ENCODE results near the gene PON2. TPM values are rescaled to one million over a fixed set of nuclear protein-coding genes. Genes with fewer than 3 reads are reported as not detected.
"Not testable (repeated sequence)": the region's sequence is repeated elsewhere in the genome, so short reads cannot be mapped to it uniquely, and the experiment has no call there.

PON2 gene
- total RNA-seq, 2 donors from 2014 or later, result 4.4 to 6.9 TPM

DNA sequence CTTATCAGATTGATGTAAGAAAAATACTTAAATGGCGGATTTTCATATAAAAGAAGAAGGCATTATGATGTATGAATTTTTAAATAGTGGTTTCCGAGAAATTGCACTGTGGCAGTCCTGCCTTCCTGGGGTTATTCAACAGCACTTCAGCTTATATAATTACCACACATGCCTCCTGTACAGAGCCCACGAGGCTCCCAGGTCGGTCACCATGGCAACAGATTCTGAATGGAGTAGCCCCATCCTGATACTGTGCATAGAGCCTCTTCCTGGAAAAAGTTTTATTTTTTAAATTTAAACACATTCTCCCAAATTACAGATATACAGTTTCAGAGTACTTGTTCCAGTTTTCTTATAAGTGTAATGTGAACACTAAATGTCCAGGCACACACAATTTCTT lies 35.0 kb upstream of the PON2 start:
- no peak for DNase-seq
- Mint-ChIP-seq H3K36me3 (ENCODE audit: insufficient read depth in 2 of 2) (no peaks in the 10 kb centered on the region), H3K9me3 (no peaks in the 10 kb centered on the region), H3K27me3 (ENCODE audit: low read depth) (no peaks in the 10 kb centered on the region), H3K4me1 (ENCODE audit: low read depth) (peaks cover 10% of the 10 kb centered on the region), H3K4me3 (no peak overlapping the region), H3K27ac (peak overlapping the region; percentile 79)
- ATAC-seq (replicated peaks in 1 of 2), result no peak

DNA sequence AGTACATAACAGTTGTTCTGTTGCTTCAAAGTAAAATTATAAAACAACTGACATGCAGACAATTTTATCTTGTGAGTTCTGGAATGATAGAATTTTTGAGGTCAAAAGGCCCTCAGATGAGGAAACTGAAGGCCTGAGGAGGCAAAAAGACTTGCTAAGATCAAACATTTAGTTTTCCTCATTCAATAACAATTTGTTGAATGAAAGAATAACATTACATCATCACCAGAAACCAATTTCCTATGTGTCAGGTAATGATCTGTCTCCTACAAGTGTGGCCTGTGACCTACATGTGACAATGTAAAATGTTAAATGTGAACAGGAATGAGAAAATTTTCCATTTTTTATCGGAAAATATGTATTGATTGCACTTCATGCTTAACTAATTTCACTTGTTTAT lies 34.4 kb upstream of the PON2 start:
- DNase-seq (no peak), ATAC-seq (replicated peaks in 1 of 2) (no peak)
- Mint-ChIP-seq H3K4me3 (no peak overlapping the region), H3K4me1 (ENCODE audit: low read depth) (peaks cover 10% of the 10 kb centered on the region), H3K36me3 (ENCODE audit: insufficient read depth in 2 of 2) (no peaks in the 10 kb centered on the region), H3K27me3 (ENCODE audit: low read depth) (no peaks in the 10 kb centered on the region), H3K9me3 (no peaks in the 10 kb centered on the region), H3K27ac (no peak overlapping the region)

GRCh38 chr7:95467912-95468607 lies 33.2 kb upstream of the PON2 start:
- H3K4me3 Mint-ChIP-seq, result no peak overlapping the region
- H3K27me3 Mint-ChIP-seq (ENCODE audit: low read depth), result no peaks in the 10 kb centered on the region
- peaks cover 10% of the 10 kb centered on the region for H3K4me1 Mint-ChIP-seq (ENCODE audit: low read depth)
- ATAC-seq (replicated peaks in 1 of 2) (no peak), DNase-seq (no peak)
- no peaks in the 10 kb centered on the region for H3K9me3 Mint-ChIP-seq
- no peaks in the 10 kb centered on the region for H3K36me3 Mint-ChIP-seq (ENCODE audit: insufficient read depth in 2 of 2)
- no peak overlapping the region for H3K27ac Mint-ChIP-seq

GRCh38 chr7:95460653-95461052 lies 25.8 kb upstream of the PON2 start:
- Mint-ChIP-seq H3K36me3 (ENCODE audit: insufficient read depth in 2 of 2) (peaks cover 4 to 14% of the 10 kb centered on the region in 2 donors), H3K9me3 (peaks cover 9 to 20% of the 10 kb centered on the region in 2 donors), H3K27me3 (ENCODE audit: low read depth) (peaks cover 34% of the 10 kb centered on the region)
- not testable (repeated sequence) for H3K4me3 Mint-ChIP-seq; ATAC-seq (replicated peaks in 1 of 2); DNase-seq; H3K4me1 Mint-ChIP-seq (ENCODE audit: low read depth); H3K27ac Mint-ChIP-seq

DNA sequence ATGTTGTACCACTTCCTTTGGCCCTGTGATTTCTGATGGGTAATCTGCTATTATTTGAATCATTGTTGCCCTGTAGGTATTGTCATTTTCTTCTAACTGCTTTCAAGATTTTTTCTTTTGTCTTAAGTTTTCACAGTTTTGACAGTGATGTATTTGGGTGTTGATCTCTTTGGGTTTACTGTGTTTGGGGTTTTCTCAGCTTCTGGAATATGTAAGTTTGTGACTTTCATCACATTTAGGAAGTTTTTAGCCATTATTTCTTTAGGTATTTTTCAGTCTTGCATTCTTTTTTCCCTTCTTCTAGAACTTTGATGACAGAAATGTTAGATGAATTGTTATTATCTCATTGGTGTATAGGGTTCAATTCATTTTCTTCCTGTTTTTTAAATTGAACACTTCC lies 23.1 kb upstream of the PON2 start:
- no peak overlapping the region for H3K4me3 Mint-ChIP-seq
- no peak for DNase-seq
- peaks cover 4 to 14% of the 10 kb centered on the region in 2 donors for H3K36me3 Mint-ChIP-seq (ENCODE audit: insufficient read depth in 2 of 2)
- H3K27ac Mint-ChIP-seq, result no peak overlapping the region
- peaks cover 9 to 20% of the 10 kb centered on the region in 2 donors for H3K9me3 Mint-ChIP-seq
- no peaks in the 10 kb centered on the region for H3K4me1 Mint-ChIP-seq (ENCODE audit: low read depth)
- H3K27me3 Mint-ChIP-seq (ENCODE audit: low read depth), result peaks cover 34% of the 10 kb centered on the region
- ATAC-seq (replicated peaks in 1 of 2), result no peak

DNA sequence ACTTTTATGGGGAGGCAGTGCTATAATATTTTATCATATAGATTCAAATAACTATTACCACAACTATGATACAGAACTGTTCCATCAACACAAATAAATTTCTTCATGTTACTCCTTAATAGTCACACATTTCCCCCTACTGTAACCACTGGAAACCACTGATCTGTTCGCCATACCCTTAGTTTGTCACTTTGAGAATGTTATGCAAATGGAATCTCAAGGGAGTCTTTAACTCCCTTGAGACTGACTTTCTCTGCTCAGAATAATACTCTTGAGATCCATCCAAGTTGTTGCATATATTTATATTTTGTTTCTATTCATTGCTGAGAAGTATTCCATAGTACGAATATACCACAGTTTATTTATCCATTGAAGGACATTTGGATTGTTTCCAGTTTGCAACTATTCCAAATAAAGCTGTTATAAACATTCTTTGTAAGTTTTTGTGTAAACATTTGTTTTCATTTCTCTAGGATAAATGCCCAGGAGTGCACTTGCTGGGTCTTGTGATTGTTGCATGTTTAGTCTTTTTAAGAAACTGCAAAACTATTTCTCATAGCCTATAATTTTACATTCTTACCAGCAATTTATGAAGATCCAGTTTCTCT lies 19.7 kb upstream of the PON2 start:
- H3K36me3 Mint-ChIP-seq (ENCODE audit: insufficient read depth in 2 of 2), result no peaks in the 10 kb centered on the region
- DNase-seq (no peak), ATAC-seq (replicated peaks in 1 of 2) (no peak)
- peaks cover 19% of the 10 kb centered on the region for H3K27me3 Mint-ChIP-seq (ENCODE audit: low read depth)
- no peak overlapping the region for H3K4me3 Mint-ChIP-seq
- no peaks in the 10 kb centered on the region for H3K4me1 Mint-ChIP-seq (ENCODE audit: low read depth)
- H3K9me3 Mint-ChIP-seq, result peaks cover 2 to 11% of the 10 kb centered on the region in 2 donors
- no peak overlapping the region for H3K27ac Mint-ChIP-seq

- no peaks in the 10 kb centered on the region for H3K4me1 Mint-ChIP-seq (ENCODE audit: low read depth)
- no peaks in the 10 kb centered on the region for H3K36me3 Mint-ChIP-seq (ENCODE audit: insufficient read depth in 2 of 2)
- no peak for ATAC-seq (replicated peaks in 1 of 2)
Observed at GRCh38 chr7:95446618-95447017, 11.8 kb upstream of the PON2 start.

DNA sequence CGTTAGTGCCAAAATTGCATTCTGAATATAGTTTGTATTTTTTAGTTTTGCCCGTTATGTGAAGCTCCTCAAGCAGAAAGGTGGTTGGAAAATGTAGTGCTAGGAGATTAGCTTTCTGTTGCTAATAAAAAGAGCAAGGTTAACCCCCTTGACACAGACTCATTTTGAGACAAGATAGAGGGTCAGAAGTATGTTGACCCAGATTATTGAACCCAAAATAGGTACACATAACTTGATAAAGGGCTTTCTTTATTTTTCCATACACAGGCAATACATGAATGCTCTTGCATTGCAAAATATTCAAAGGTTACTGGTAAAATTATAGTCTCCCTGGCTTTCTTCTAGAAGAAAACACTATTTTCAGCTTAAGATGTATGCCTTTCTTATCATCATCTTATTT lies 10.0 kb upstream of the PON2 start:
- Mint-ChIP-seq H3K9me3 (no peaks in the 10 kb centered on the region), H3K27ac (no peak overlapping the region), H3K4me3 (no peak overlapping the region), H3K36me3 (ENCODE audit: insufficient read depth in 2 of 2) (no peaks in the 10 kb centered on the region), H3K4me1 (ENCODE audit: low read depth) (no peaks in the 10 kb centered on the region), H3K27me3 (ENCODE audit: low read depth) (no peaks in the 10 kb centered on the region)
- DNase-seq (no peak), ATAC-seq (replicated peaks in 1 of 2) (no peak)

More at GRCh38 chr7:95446618-95447017, 11.8 kb upstream of the PON2 start:
- Mint-ChIP-seq H3K27me3 (ENCODE audit: low read depth) (no peaks in the 10 kb centered on the region), H3K4me3 (no peak overlapping the region), H3K27ac (no peak overlapping the region), H3K9me3 (no peaks in the 10 kb centered on the region)
- no peak for DNase-seq

- no peak overlapping the region for H3K27ac Mint-ChIP-seq
- no peak for ATAC-seq (replicated peaks in 1 of 2)
- no peaks in the 10 kb centered on the region for H3K36me3 Mint-ChIP-seq (ENCODE audit: insufficient read depth in 2 of 2)
- H3K4me1 Mint-ChIP-seq (ENCODE audit: low read depth), result no peaks in the 10 kb centered on the region
- no peaks in the 10 kb centered on the region for H3K27me3 Mint-ChIP-seq (ENCODE audit: low read depth)
- no peak for DNase-seq
- H3K4me3 Mint-ChIP-seq, result no peak overlapping the region
- H3K9me3 Mint-ChIP-seq, result no peaks in the 10 kb centered on the region
Observed at GRCh38 chr7:95441042-95441823, 6.4 kb upstream of the PON2 start.

DNA sequence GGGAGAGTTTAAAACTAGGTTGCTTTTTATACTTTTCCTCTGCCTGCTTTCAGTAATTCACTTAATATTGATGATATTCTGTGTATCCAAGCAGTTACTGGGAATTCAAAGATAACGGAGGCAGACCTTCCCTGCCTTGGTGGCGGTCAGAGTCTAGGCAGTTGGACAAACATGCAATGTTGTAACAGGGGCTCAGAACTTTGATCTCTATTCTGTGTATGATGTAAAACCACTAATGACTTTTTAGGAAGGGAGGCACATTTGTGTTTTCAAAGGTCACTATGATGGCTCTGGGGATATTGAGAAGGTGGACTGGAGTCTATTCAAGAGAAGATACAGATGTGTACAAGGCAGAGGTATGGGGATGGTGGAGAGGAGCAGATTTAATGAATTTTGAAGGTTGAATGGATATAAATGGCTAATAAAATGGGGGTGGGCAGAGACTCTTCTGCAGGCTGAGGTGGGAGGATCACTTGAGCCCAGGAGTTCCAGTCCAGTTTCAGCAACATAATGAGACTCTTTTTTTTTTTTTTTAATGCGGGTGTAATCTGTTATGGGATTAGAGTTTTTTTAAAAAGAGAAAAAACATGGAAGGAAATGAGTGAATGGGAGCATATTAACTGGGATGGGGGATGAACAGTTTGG lies 5.7 kb upstream of the PON2 start:
- no peak for ATAC-seq (replicated peaks in 1 of 2)
- H3K36me3 Mint-ChIP-seq (ENCODE audit: insufficient read depth in 2 of 2), result no peaks in the 10 kb centered on the region
- H3K27ac Mint-ChIP-seq, result no peak overlapping the region
- H3K27me3 Mint-ChIP-seq (ENCODE audit: low read depth), result no peaks in the 10 kb centered on the region
- H3K4me1 Mint-ChIP-seq (ENCODE audit: low read depth), result peaks cover 1% of the 10 kb centered on the region
- no peak overlapping the region for H3K4me3 Mint-ChIP-seq
- H3K9me3 Mint-ChIP-seq, result no peaks in the 10 kb centered on the region
- no peak for DNase-seq

GRCh38 chr7:95436407-95436806 lies 1.6 kb upstream of the PON2 start:
- no peaks in the 10 kb centered on the region for H3K36me3 Mint-ChIP-seq (ENCODE audit: insufficient read depth in 2 of 2)
- no peak for ATAC-seq (replicated peaks in 1 of 2)

DNA sequence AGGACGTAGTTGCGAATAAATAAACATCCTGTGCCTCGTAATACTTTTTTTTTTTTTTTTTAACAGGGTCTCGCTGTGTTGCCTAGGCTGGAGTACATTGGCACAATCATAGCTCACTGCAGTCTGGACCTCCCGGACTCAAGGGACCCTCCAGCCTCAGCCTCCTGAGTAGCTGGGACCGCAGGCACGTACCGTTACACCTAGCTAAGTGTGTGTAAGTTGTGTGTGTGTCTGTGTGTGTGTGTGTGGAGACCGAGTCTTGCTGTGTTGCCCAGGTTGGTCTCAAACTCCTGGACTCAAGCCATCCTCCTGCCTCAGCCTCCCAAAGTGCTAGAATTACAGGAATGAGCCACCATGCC lies 573 bp upstream of the PON2 start:
- ATAC-seq (replicated peaks in 1 of 2) (no peak), DNase-seq (no peak)
- peaks cover 18% of the 10 kb centered on the region for H3K4me1 Mint-ChIP-seq (ENCODE audit: low read depth)
- H3K9me3 Mint-ChIP-seq, result no peaks in the 10 kb centered on the region
- peak overlapping the region; percentile 71 for H3K27ac Mint-ChIP-seq
- H3K27me3 Mint-ChIP-seq (ENCODE audit: low read depth), result no peaks in the 10 kb centered on the region
- H3K36me3 Mint-ChIP-seq (ENCODE audit: insufficient read depth in 2 of 2), result no peaks in the 10 kb centered on the region
- H3K4me3 Mint-ChIP-seq, result peak overlapping the region; percentile 87 to 90

More at GRCh38 chr7:95436407-95436806, 1.6 kb upstream of the PON2 start:
- Mint-ChIP-seq H3K27ac (no peak overlapping the region), H3K27me3 (ENCODE audit: low read depth) (no peaks in the 10 kb centered on the region), H3K4me3 (no peak overlapping the region), H3K9me3 (no peaks in the 10 kb centered on the region), H3K4me1 (ENCODE audit: low read depth) (peaks cover 18% of the 10 kb centered on the region)
- DNase-seq, result no peak

GRCh38 chr7:95433952-95434556 lies 774 bp downstream of the PON2 start:
- peaks cover 18% of the 10 kb centered on the region for H3K4me1 Mint-ChIP-seq (ENCODE audit: low read depth)
- H3K27ac Mint-ChIP-seq, result no peak overlapping the region
- H3K9me3 Mint-ChIP-seq, result no peaks in the 10 kb centered on the region
- no peaks in the 10 kb centered on the region for H3K36me3 Mint-ChIP-seq (ENCODE audit: insufficient read depth in 2 of 2)
- peak overlapping the region; percentile 67 to 82 for H3K4me3 Mint-ChIP-seq
- no peak for ATAC-seq (replicated peaks in 1 of 2)
- H3K27me3 Mint-ChIP-seq (ENCODE audit: low read depth), result no peaks in the 10 kb centered on the region
- no peak for DNase-seq

Measured in activated T-cell treated with anti-CD3 and anti-CD28 coated beads, Interleukin-2, amount 50 U/mL, for 72 hours (primary cell).